SH-SY5Y (cell line): Measurements from ENCODE around the gene KASH5.

Source experiments
- GATA2 ChIP-seq: IDR thresholded peaks from 2 replicates; pipeline ENCODE4 v1.6.1; 2011; ENCODE audit warnings: mild to moderate bottlenecking, low read depth, low read length
- GATA3 ChIP-seq: IDR thresholded peaks from 2 replicates; pipeline ENCODE4 v1.6.1; 2011; ENCODE audit warnings: low read depth, mild to moderate bottlenecking, low read length, moderate library complexity

DNA sequence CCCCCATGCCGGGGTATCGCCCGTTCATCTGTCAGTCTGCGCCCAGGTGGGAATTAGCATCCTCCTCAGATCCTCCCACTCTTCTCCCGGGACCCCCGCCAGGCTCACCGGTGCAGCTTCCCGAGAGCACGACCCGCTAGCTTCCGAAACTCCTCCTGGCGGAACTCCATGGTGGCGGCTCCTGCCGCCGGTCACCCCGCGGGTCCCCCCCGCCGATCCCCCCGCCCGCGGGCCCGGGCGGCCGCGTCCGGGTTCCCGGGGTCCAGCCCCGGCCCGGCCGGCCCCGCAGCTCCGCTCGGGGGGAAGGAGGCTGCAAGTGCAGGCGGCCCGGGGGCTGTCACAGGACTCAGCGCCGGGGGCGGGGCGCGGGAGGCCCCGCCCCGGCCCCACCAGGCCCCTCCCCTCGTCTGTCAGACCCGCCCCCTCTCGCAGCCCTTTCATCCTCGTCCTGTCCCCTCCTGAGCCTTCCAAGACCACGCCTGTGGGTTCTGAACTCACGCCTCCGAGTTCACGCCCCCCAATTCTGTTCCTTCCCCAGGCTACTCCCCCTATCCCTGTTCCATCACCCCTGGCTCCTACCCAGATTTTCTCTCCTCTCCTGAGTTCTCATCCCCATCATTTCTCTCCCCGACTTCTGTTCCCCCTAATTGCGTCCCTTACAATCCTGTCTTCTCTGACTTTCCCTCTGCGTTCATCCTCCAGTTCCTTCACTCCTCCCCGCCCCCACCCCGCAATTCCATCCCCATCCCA is 53.3 kb downstream of the KASH5 start, which contains the start of gene SLC17A7:
- TF ChIP-seq GATA2 (no peak), GATA3 (no peak)
